Measurements from ENCODE around the gene ZSCAN21. TPM values are rescaled to one million over a fixed set of nuclear protein-coding genes. Genes with fewer than 3 reads are reported as not detected.

Gene ZSCAN21
- total RNA-seq, 2 experiments from 2014 or later = 2.0 to 2.7 TPM

DNA sequence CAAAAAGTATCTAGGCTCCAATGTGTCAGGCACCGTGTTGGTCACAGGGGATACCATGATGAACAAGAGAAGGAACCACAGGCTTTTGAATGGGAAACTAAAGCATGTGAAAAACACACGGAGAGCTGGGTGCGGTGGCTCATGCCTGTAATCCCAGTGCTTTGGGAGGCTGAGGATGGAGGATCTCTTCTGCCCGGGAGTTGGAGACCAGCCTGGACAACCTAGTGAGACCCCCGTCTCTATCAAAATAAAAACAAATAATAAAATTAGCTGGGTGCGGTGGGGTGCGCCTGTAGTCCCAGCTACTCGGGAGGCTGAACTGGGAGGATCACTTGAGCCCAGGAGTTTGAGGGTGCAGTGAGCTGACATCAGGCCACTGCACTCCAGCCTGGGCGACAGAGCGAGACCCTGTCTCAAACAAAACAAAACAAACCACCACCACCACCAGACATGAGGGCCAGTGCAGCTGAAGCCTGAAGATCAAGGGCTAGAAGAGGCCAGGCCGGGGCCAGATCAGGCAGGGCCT lies 38.6 kb downstream of the ZSCAN21 start:
- DNase-seq = no peak
- Histone ChIP-seq H3K27ac (ENCODE audit: low read depth in 1 of 2, low read length in 2 of 2) (peak overlapping the region; percentile 80 to 86), H3K27me3 (ENCODE audit: control insufficient read depth in 1 of 2, insufficient read depth in 2 of 2, low read length in 2 of 2) (no peaks in the 10 kb centered on the region), H3K4me1 (ENCODE audit: insufficient read depth, low read length) (peaks cover 22% of the 10 kb centered on the region), H3K9me3 (ENCODE audit: control insufficient read depth in 1 of 2, insufficient read depth in 1 of 2, low read length in 2 of 2) (no peaks in the 10 kb centered on the region), H3K4me3 (ENCODE audit: low read length) (peak overlapping the region; percentile 92), H3K36me3 (ENCODE audit: insufficient read depth, low read length) (peaks cover 29% of the 10 kb centered on the region)
- ChIA-PET CTCF (interaction anchor here (1.4 kb wide), 1 partner anchor 43 kb away, joined by 4 read pairs; no protein-coding TSS in a partner anchor), POLR2A (interaction anchor here (1.0 to 3.7 kb wide), 5 partner anchors 13 to 588 kb away, joined by 3 to 46 read pairs (median 8); partner anchors contain the start of genes AP4M1, CNPY4, MBLAC1 and MCM7)
- H3K4me3 Mint-ChIP-seq = peak overlapping the region; percentile 90
- H3K4me1 Mint-ChIP-seq (ENCODE audit: low read depth) = peaks cover 25% of the 10 kb centered on the region
- no peaks in the 10 kb centered on the region for H3K27me3 Mint-ChIP-seq
- peak overlapping the region; percentile 91 for H3K27ac Mint-ChIP-seq
- intact Hi-C loops (cut with DNase I, micrococcal nuclease) = loop anchor here in 1 of 2 experiments (10.0 kb wide), 2 partner anchors 173 to 943 kb away; partner anchors contain the start of genes SMURF1 and TRIM4
- TF ChIP-seq, protein P1, sequence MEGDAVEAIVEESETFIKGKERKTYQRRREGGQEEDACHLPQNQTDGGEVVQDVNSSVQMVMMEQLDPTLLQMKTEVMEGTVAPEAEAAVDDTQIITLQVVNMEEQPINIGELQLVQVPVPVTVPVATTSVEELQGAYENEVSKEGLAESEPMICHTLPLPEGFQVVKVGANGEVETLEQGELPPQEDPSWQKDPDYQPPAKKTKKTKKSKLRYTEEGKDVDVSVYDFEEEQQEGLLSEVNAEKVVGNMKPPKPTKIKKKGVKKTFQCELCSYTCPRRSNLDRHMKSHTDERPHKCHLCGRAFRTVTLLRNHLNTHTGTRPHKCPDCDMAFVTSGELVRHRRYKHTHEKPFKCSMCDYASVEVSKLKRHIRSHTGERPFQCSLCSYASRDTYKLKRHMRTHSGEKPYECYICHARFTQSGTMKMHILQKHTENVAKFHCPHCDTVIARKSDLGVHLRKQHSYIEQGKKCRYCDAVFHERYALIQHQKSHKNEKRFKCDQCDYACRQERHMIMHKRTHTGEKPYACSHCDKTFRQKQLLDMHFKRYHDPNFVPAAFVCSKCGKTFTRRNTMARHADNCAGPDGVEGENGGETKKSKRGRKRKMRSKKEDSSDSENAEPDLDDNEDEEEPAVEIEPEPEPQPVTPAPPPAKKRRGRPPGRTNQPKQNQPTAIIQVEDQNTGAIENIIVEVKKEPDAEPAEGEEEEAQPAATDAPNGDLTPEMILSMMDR (IDR thresholded peaks at IDR 0.05) = no peak
- ATAC-seq (ENCODE audit: poor library complexity) = no peak
- H3K9me3 Mint-ChIP-seq = no peaks in the 10 kb centered on the region
- H3K36me3 Mint-ChIP-seq (ENCODE audit: low read depth) = peaks cover 38% of the 10 kb centered on the region

DNA sequence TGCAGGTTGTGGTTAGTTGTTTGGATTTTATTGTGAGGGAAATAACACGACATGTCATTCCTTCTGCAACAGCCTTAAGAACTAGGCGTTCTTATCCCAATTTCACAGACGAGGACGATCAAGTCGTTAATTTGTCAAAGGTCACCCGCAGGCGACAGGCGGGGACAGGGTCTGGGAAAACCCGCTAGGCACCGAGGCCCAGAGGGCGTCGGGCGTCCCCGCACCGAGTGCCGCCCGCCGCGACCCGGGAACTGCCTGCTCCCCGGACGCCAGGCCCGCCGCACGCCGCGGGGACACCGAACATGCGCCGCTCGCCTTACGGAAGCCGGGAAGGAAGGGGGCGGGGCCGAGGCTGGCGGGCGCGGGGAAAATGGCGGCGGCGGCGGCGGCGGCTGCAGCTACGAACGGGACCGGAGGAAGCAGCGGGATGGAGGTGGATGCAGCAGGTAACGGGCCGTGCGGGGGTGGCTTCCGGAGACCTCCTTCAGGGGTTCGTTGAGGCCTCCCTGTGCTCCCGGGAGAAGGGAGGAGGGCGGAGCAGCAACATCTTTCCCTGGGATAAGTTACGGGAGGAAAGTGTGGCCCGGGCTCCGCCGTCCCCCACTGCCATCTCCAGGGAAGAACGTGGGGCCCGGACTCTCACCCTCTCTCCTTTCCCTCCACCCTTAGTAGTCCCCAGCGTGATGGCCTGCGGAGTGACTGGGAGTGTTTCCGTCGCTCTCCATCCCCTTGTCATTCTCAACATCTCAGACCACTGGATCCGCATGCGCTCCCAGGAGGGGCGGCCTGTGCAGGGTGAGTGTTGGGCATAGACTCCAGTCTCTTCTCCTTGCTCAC lies 39.3 kb downstream of the ZSCAN21 start, which contains the start of gene COPS6:
Gene COPS6 (plus strand): TSS at position 349 of the 837 bp plus-strand sequence. CDS start 22 bp downstream, at position 371.
- ChIA-PET CTCF (interaction anchor here (1.4 kb wide), 1 partner anchor 42 kb away, joined by 4 read pairs; no protein-coding TSS in a partner anchor), POLR2A (interaction anchor here (0.7 to 3.7 kb wide), 8 partner anchors 9 to 589 kb away, joined by 3 to 46 read pairs (median 6); partner anchors contain the start of genes AP4M1, CNPY4, MBLAC1 and MCM7)
- H3K27me3 ChIP-seq (ENCODE audit: control insufficient read depth in 1 of 2, insufficient read depth in 2 of 2, low read length in 2 of 2) = no peaks in the 10 kb centered on the region
- Mint-ChIP-seq H3K4me3 (peak within 1 kb of the TSS; percentile 90), H3K27ac (peak within 1 kb of the TSS; percentile 91), H3K4me1 (ENCODE audit: low read depth) (peaks cover 25% of the 10 kb centered on the region), H3K9me3 (no peaks in the 10 kb centered on the region), H3K27me3 (no peaks in the 10 kb centered on the region), H3K36me3 (ENCODE audit: low read depth) (peaks cover 45% of the 10 kb centered on the region)
- H3K27ac ChIP-seq (ENCODE audit: low read depth in 1 of 2, low read length in 2 of 2) = peak within 1 kb of the TSS; percentile 83 to 86
- TF ChIP-seq, protein P1 (IDR thresholded peaks at IDR 0.05) = no peak
- H3K36me3 ChIP-seq (ENCODE audit: insufficient read depth, low read length) = peaks cover 36% of the 10 kb centered on the region
- peak within 1 kb of the TSS; percentile 92 for H3K4me3 ChIP-seq (ENCODE audit: low read length)
- no peaks in the 10 kb centered on the region for H3K9me3 ChIP-seq (ENCODE audit: control insufficient read depth in 1 of 2, insufficient read depth in 1 of 2, low read length in 2 of 2)
- H3K4me1 ChIP-seq (ENCODE audit: insufficient read depth, low read length) = peaks cover 21% of the 10 kb centered on the region
- intact Hi-C loops (cut with DNase I, micrococcal nuclease) = loop anchor here (1.0 to 10.0 kb wide), 3 partner anchors 11 to 944 kb away; partner anchors contain the start of genes SMURF1 (in 1 of the 2) and TRIM4 (in 1 of the 2)
- peak; percentile 87 for ATAC-seq (ENCODE audit: poor library complexity)
- peak; percentile 79 to 94 (median 84) for DNase-seq

Data from CD4-positive, alpha-beta T cell (primary cell).